HEK293 (cell line): ENCODE measurements around the gene SIGLEC6.

ENCODE experiments used
- CTCF ChIA-PET: fragments of 350-600 bp; formaldehyde crosslinking; extraction: SDS; loops from one replicate; lab custom pipeline; 2021; ENCODE audit warnings: antibody characterized with exemption; lab: Yijun Ruan, JAX
- POLR2A ChIA-PET: fragments of 300-600 bp; formaldehyde crosslinking; extraction: SDS; loops from one replicate; lab custom pipeline; 2020; ENCODE audit warnings: antibody characterized with exemption, inconsistent platforms; lab: Yijun Ruan, JAX
- H3K27ac ChIP-seq: fragments of 200-500 bp; sonication (Bioruptor generic); 2 replicates; pipeline ENCODE4 v1.5.1; 2014; ENCODE audit warnings: low read depth, low read length, control low read depth, inconsistent platforms; ENCODE audit errors: extremely low read depth
- H3K36me3 ChIP-seq, 2 experiments: fragments of 200-500 bp in 1 of 2; sonication (Bioruptor generic) in 1 of 2; 1 replicate in 1 of 2; 2 replicates in 1 of 2; pipeline ENCODE4 v1.5.1; 2014 to 2017; ENCODE audit warnings: inconsistent platforms in 2 of 2, low read length in 2 of 2; ENCODE audit not compliant: control insufficient read depth in 2 of 2, insufficient read depth in 1 of 2
- H3K4me1 ChIP-seq: fragments of 200-500 bp; sonication (Bioruptor generic); 2 replicates; pipeline ENCODE4 v1.5.1; 2014; ENCODE audit warnings: mild to moderate bottlenecking, low read length, inconsistent platforms; ENCODE audit not compliant: control insufficient read depth, insufficient read depth
- H3K4me3 ChIP-seq: 2 replicates; pipeline ENCODE4 v1.5.1; 2011; ENCODE audit warnings: low read depth, mild to moderate bottlenecking, control low read depth, low read length, moderate library complexity
- H3K9me3 ChIP-seq: fragments of 200-500 bp; sonication (Bioruptor generic); 2 replicates; pipeline ENCODE4 v1.5.1; 2014; ENCODE audit warnings: low read depth, low read length, inconsistent platforms; ENCODE audit not compliant: control insufficient read depth, insufficient read depth
- GLI4 ChIP-seq: fragments of 450-650 bp; formaldehyde crosslinking; IDR thresholded peaks from 2 replicates; pipeline ENCODE4 v1.5.1; 2016; ENCODE audit warnings: missing biosample characterization, missing genetic modification characterization
- GLIS2 ChIP-seq: fragments of 450-650 bp; formaldehyde crosslinking; IDR thresholded peaks from 2 replicates; pipeline ENCODE4 v1.5.1; 2016; ENCODE audit warnings: missing biosample characterization, missing genetic modification characterization
- HOXD13 ChIP-seq: sonication (generic); formaldehyde crosslinking; IDR thresholded peaks from 2 replicates; pipeline ENCODE4 v1.8.0; 2022; ENCODE audit warnings: missing genetic modification reagents, borderline replicate concordance
- KLF1 ChIP-seq: fragments of 450-650 bp; formaldehyde crosslinking; IDR thresholded peaks from 2 replicates; pipeline ENCODE4 v1.5.1; 2016; ENCODE audit warnings: missing biosample characterization, missing genetic modification characterization
- KLF10 ChIP-seq: fragments of 450-650 bp; IDR thresholded peaks from 2 replicates; pipeline ENCODE4 v1.5.1; 2018; ENCODE audit warnings: missing biosample characterization, mild to moderate bottlenecking, missing genetic modification characterization
- KLF17 ChIP-seq: fragments of 450-650 bp; formaldehyde crosslinking; IDR thresholded peaks from 2 replicates; pipeline ENCODE4 v1.5.1; 2016; ENCODE audit warnings: missing biosample characterization, missing genetic modification characterization
- KLF9 ChIP-seq: fragments of 450-650 bp; formaldehyde crosslinking; IDR thresholded peaks from 2 replicates; pipeline ENCODE4 v1.5.1; 2016; ENCODE audit warnings: missing biosample characterization, missing genetic modification characterization, low read depth
- PRDM6 ChIP-seq: fragments of 450-650 bp; formaldehyde crosslinking; IDR thresholded peaks from 2 replicates; pipeline ENCODE4 v1.5.1; 2017; ENCODE audit warnings: missing biosample characterization, missing genetic modification characterization
- SCRT1 ChIP-seq: fragments of 450-650 bp; formaldehyde crosslinking; IDR thresholded peaks from 2 replicates; pipeline ENCODE4 v1.5.1; 2016; ENCODE audit warnings: missing biosample characterization, missing genetic modification characterization, borderline replicate concordance
- TCF7L2 ChIP-seq: IDR thresholded peaks from 2 replicates; pipeline ENCODE4 v1.6.1; 2011; ENCODE audit warnings: low read depth, mild to moderate bottlenecking, inconsistent platforms, low read length, moderate library complexity, borderline replicate concordance
- YY2 ChIP-seq: fragments of 450-650 bp; formaldehyde crosslinking; IDR thresholded peaks from 2 replicates; pipeline ENCODE4 v1.5.1; 2016; ENCODE audit warnings: missing biosample characterization, missing genetic modification characterization
- ZBTB6 ChIP-seq: fragments of 450-650 bp; formaldehyde crosslinking; IDR thresholded peaks from 2 replicates; pipeline ENCODE4 v1.5.1; 2017; ENCODE audit warnings: missing biosample characterization, missing genetic modification characterization
- ZBTB7A ChIP-seq: fragments of 450-650 bp; formaldehyde crosslinking; IDR thresholded peaks from 2 replicates; pipeline ENCODE4 v1.5.1; 2016; ENCODE audit warnings: low read depth, missing biosample characterization, missing genetic modification characterization
- ZBTB8A ChIP-seq: fragments of 450-650 bp; formaldehyde crosslinking; IDR thresholded peaks from 2 replicates; pipeline ENCODE4 v1.5.1; 2016; ENCODE audit warnings: missing biosample characterization, missing genetic modification characterization
- ZIC2 ChIP-seq: fragments of 450-650 bp; formaldehyde crosslinking; IDR thresholded peaks from 2 replicates; pipeline ENCODE4 v1.5.1; 2016; ENCODE audit warnings: missing biosample characterization, missing genetic modification characterization
- ZNF211 ChIP-seq: fragments of 450-650 bp; formaldehyde crosslinking; IDR thresholded peaks from 2 replicates; pipeline ENCODE4 v1.5.1; 2016; ENCODE audit warnings: low read depth, missing biosample characterization, missing genetic modification characterization
- ZNF311 ChIP-seq: fragments of 450-650 bp; formaldehyde crosslinking; IDR thresholded peaks from 2 replicates; pipeline ENCODE4 v1.5.1; 2017; ENCODE audit warnings: missing biosample characterization, missing genetic modification characterization, borderline replicate concordance
- ZNF341 ChIP-seq: fragments of 450-650 bp; formaldehyde crosslinking; IDR thresholded peaks from 2 replicates; pipeline ENCODE4; 2016; ENCODE audit warnings: low read depth, missing biosample characterization, missing genetic modification characterization
- ZNF391 ChIP-seq: fragments of 450-650 bp; formaldehyde crosslinking; IDR thresholded peaks from 2 replicates; pipeline ENCODE4 v1.5.1; 2016; ENCODE audit warnings: low read depth, missing biosample characterization, missing genetic modification characterization, borderline replicate concordance
- ZNF488 ChIP-seq: fragments of 450-650 bp; formaldehyde crosslinking; IDR thresholded peaks from 2 replicates; pipeline ENCODE4 v1.5.1; 2016; ENCODE audit warnings: missing biosample characterization, missing genetic modification characterization
- ZNF555 ChIP-seq: fragments of 450-650 bp; formaldehyde crosslinking; conservative IDR thresholded peaks from 2 replicates; pipeline ENCODE4 v1.5.1; 2017; ENCODE audit warnings: missing biosample characterization, mild to moderate bottlenecking, missing genetic modification characterization, inconsistent platforms
- ZNF600 ChIP-seq: fragments of 450-650 bp; formaldehyde crosslinking; IDR thresholded peaks from 2 replicates; pipeline ENCODE4 v1.5.1; 2016; ENCODE audit warnings: missing biosample characterization, missing genetic modification characterization
- ZNF610 ChIP-seq: fragments of 450-650 bp; formaldehyde crosslinking; IDR thresholded peaks from 2 replicates; pipeline ENCODE4 v1.5.1; 2016; ENCODE audit warnings: missing biosample characterization, missing genetic modification characterization, borderline replicate concordance
- ZNF623 ChIP-seq: fragments of 450-650 bp; formaldehyde crosslinking; IDR thresholded peaks from 2 replicates; pipeline ENCODE4 v1.5.1; 2016; ENCODE audit warnings: missing biosample characterization, missing genetic modification characterization
- ZNF654 ChIP-seq: fragments of 450-650 bp; formaldehyde crosslinking; IDR thresholded peaks from 2 replicates; pipeline ENCODE4 v1.5.1; 2016; ENCODE audit warnings: low read depth, missing biosample characterization, missing genetic modification characterization
- ZXDB ChIP-seq: fragments of 450-650 bp; formaldehyde crosslinking; IDR thresholded peaks from 2 replicates; pipeline ENCODE4 v1.5.1; 2016; ENCODE audit warnings: missing biosample characterization, missing genetic modification characterization

Gene SIGLEC6

GRCh38 chr19:51573331-51573730, 41.9 kb upstream of the SIGLEC6 start (continued):
- TF ChIP-seq ZNF555 = no peak
- no peak for TF ChIP-seq ZNF211 (tag by site-specific recombination)
- no peak for TF ChIP-seq ZNF623 (tag by site-specific recombination)
- TF ChIP-seq HOXD13 (CRISPR knock-in tag) = no peak
- TF ChIP-seq TCF7L2 = no peak

GRCh38 chr19:51572908-51573307, 41.4 kb upstream of the SIGLEC6 start:
- TF ChIP-seq GLIS2 (tag by site-specific recombination) (no peak), ZNF311 (no peak), ZBTB8A (tag by site-specific recombination) (no peak), ZXDB (tag by site-specific recombination) (no peak), YY2 (tag by site-specific recombination) (no peak), SCRT1 (no peak), ZNF391 (tag by site-specific recombination) (no peak), ZNF488 (tag by site-specific recombination) (no peak), ZNF654 (tag by site-specific recombination) (no peak), PRDM6 (tag by site-specific recombination) (no peak), ZNF600 (tag by site-specific recombination) (no peak), ZNF211 (tag by site-specific recombination) (no peak), KLF9 (tag by site-specific recombination) (no peak)
- no peak overlapping the region for H3K27ac ChIP-seq
- H3K9me3 ChIP-seq = no peaks in the 10 kb centered on the region
- H3K4me1 ChIP-seq = no peaks in the 10 kb centered on the region
- H3K4me3 ChIP-seq = no peak overlapping the region
- CTCF ChIA-PET = interaction anchor here (0.6 kb wide), 1 partner anchor 14 kb away, joined by 3 read pairs; no protein-coding TSS in a partner anchor
- POLR2A ChIA-PET = no interaction called here
- H3K36me3 ChIP-seq = peaks cover 12 to 34% of the 10 kb centered on the region in 2 experiments

- H3K9me3 ChIP-seq = no peaks in the 10 kb centered on the region
- peak overlapping the region; percentile 92; the same call in 1 of the 2 replicates for H3K4me3 ChIP-seq
- peaks cover 12 to 34% of the 10 kb centered on the region in 2 experiments for H3K36me3 ChIP-seq
- no peaks in the 10 kb centered on the region for H3K4me1 ChIP-seq
- TF ChIP-seq YY2 (tag by site-specific recombination) (no peak), ZIC2 (tag by site-specific recombination) (no peak), GLI4 (tag by site-specific recombination) (no peak), ZXDB (tag by site-specific recombination) (no peak), KLF1 (tag by site-specific recombination) (no peak), ZNF610 (tag by site-specific recombination) (no peak), ZNF654 (tag by site-specific recombination) (no peak), ZNF341 (tag by site-specific recombination) (no peak), ZBTB7A (tag by site-specific recombination) (no peak), KLF10 (tag by site-specific recombination) (no peak), KLF17 (tag by site-specific recombination) (no peak), ZBTB6 (no peak)
- TF ChIP-seq, all 188 proteins: peak for 0
- ChIA-PET CTCF (interaction anchor here (0.6 to 1.1 kb wide), 2 partner anchors 14 to 89 kb away, joined by 3 to 5 read pairs; no protein-coding TSS in a partner anchor), POLR2A (no interaction called here)
- no peak overlapping the region for H3K27ac ChIP-seq
Measured at GRCh38 chr19:51572410-51572809, 40.9 kb upstream of the SIGLEC6 start.
